Measurements from ENCODE around the gene LTB4R. TPM values are rescaled to one million over a fixed set of nuclear protein-coding genes. Genes with fewer than 3 reads are reported as not detected.

Gene LTB4R
- total RNA-seq, 2 donors from 2014 or later, result 6.4 to 6.6 TPM

GRCh38 chr14:24335461-24336171, 24.3 kb downstream of the LTB4R start:
- Histone ChIP-seq H3K4me1 (ENCODE audit: control insufficient read depth, insufficient read depth, low read length) (peaks cover 4% of the 10 kb centered on the region), H3K36me3 (ENCODE audit: control insufficient read depth, insufficient read depth, low read length) (no peaks in the 10 kb centered on the region), H3K27me3 (ENCODE audit: control insufficient read depth, insufficient read depth, low read length, poor library complexity, severe bottlenecking) (peaks cover 100% of the 10 kb centered on the region), H3K9me3 (ENCODE audit: control insufficient read depth, low read length) (no peaks in the 10 kb centered on the region), H3K9ac (ENCODE audit: extremely low read depth, low read length, poor library complexity, severe bottlenecking) (no peak overlapping the region), H3K27ac (ENCODE audit: low read depth, low read length) (no peak overlapping the region), H3K4me3 (ENCODE audit: low read length) (no peak overlapping the region)
- Mint-ChIP-seq H3K4me1 (peaks cover 22% of the 10 kb centered on the region), H3K27ac (no peak overlapping the region), H3K4me3 (peak overlapping the region; percentile 34), H3K27me3 (ENCODE audit: insufficient read depth) (peaks cover 99% of the 10 kb centered on the region), H3K9me3 (no peaks in the 10 kb centered on the region), H3K36me3 (ENCODE audit: low read depth) (no peaks in the 10 kb centered on the region)
- TF ChIP-seq, protein P1, sequence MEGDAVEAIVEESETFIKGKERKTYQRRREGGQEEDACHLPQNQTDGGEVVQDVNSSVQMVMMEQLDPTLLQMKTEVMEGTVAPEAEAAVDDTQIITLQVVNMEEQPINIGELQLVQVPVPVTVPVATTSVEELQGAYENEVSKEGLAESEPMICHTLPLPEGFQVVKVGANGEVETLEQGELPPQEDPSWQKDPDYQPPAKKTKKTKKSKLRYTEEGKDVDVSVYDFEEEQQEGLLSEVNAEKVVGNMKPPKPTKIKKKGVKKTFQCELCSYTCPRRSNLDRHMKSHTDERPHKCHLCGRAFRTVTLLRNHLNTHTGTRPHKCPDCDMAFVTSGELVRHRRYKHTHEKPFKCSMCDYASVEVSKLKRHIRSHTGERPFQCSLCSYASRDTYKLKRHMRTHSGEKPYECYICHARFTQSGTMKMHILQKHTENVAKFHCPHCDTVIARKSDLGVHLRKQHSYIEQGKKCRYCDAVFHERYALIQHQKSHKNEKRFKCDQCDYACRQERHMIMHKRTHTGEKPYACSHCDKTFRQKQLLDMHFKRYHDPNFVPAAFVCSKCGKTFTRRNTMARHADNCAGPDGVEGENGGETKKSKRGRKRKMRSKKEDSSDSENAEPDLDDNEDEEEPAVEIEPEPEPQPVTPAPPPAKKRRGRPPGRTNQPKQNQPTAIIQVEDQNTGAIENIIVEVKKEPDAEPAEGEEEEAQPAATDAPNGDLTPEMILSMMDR (conservative IDR thresholded peaks at IDR 0.05), result no peak
- WGBS, 2 experiments (ENCODE audit: insufficient coverage in 1 of 2, insufficient read length in 1 of 2), result 76 to 78% methylated on average over 8 to 12 of the region's 12 CpGs
- DNase-seq, result peak; percentile 60

- Histone ChIP-seq H3K4me3 (ENCODE audit: low read length) (no peak overlapping the region), H3K9ac (ENCODE audit: extremely low read depth, low read length, poor library complexity, severe bottlenecking) (no peak overlapping the region), H3K36me3 (ENCODE audit: control insufficient read depth, insufficient read depth, low read length) (no peaks in the 10 kb centered on the region), H3K27me3 (ENCODE audit: control insufficient read depth, insufficient read depth, low read length, poor library complexity, severe bottlenecking) (peaks cover 99% of the 10 kb centered on the region), H3K9me3 (ENCODE audit: control insufficient read depth, low read length) (no peaks in the 10 kb centered on the region), H3K27ac (ENCODE audit: low read depth, low read length) (no peak overlapping the region), H3K4me1 (ENCODE audit: control insufficient read depth, insufficient read depth, low read length) (peaks cover 4% of the 10 kb centered on the region)
- TF ChIP-seq, protein P1 (conservative IDR thresholded peaks at IDR 0.05), result no peak
- Mint-ChIP-seq H3K27ac (no peak overlapping the region), H3K4me3 (no peak overlapping the region), H3K4me1 (peaks cover 19% of the 10 kb centered on the region), H3K27me3 (ENCODE audit: insufficient read depth) (peaks cover 99% of the 10 kb centered on the region), H3K36me3 (ENCODE audit: low read depth) (no peaks in the 10 kb centered on the region), H3K9me3 (no peaks in the 10 kb centered on the region)
- WGBS, 2 experiments (ENCODE audit: insufficient coverage in 1 of 2, insufficient read length in 1 of 2), result 79 to 88% methylated on average over 4 to 7 of the region's 7 CpGs
- DNase-seq, result peak; percentile 38
Observed at GRCh38 chr14:24337144-24337823, 26.0 kb downstream of the LTB4R start.

DNA sequence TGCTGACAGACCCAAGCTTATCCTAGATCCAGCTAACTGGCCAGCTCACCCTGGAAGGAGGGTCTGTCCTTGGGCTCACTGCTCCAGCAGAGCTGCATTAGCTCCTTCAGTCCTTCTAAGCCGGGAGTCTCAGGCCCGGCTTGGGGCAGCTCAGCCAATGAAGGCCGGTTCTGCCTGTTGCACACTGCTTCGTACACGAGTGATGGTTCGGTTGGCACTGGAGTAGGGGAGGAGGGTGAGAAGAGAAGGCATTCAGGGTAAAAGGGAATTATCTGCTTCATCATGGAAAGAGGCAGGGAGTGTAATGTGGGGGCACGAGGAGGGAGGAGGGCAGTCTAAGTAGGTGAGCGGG, 26.5 kb downstream of the LTB4R start:
- H3K27me3 Mint-ChIP-seq (ENCODE audit: insufficient read depth), result peaks cover 99% of the 10 kb centered on the region
- DNase-seq, result no peak

More for the DNA sequence above, 26.5 kb downstream of the LTB4R start:
- H3K27ac Mint-ChIP-seq, result no peak overlapping the region
- whole genome bisulfite sequencing, 2 experiments (ENCODE audit: insufficient coverage in 1 of 2, insufficient read length in 1 of 2), result 87 to 96% methylated on average over 5 to 8 of the region's 8 CpGs
- Histone ChIP-seq H3K4me1 (ENCODE audit: control insufficient read depth, insufficient read depth, low read length) (peaks cover 4% of the 10 kb centered on the region), H3K27ac (ENCODE audit: low read depth, low read length) (no peak overlapping the region), H3K9me3 (ENCODE audit: control insufficient read depth, low read length) (no peaks in the 10 kb centered on the region), H3K4me3 (ENCODE audit: low read length) (no peak overlapping the region), H3K9ac (ENCODE audit: extremely low read depth, low read length, poor library complexity, severe bottlenecking) (no peak overlapping the region), H3K27me3 (ENCODE audit: control insufficient read depth, insufficient read depth, low read length, poor library complexity, severe bottlenecking) (peaks cover 98% of the 10 kb centered on the region), H3K36me3 (ENCODE audit: control insufficient read depth, insufficient read depth, low read length) (no peaks in the 10 kb centered on the region)
- H3K36me3 Mint-ChIP-seq (ENCODE audit: low read depth), result no peaks in the 10 kb centered on the region
- H3K4me1 Mint-ChIP-seq, result peaks cover 16% of the 10 kb centered on the region
- H3K9me3 Mint-ChIP-seq, result no peaks in the 10 kb centered on the region
- TF ChIP-seq, protein P1 (conservative IDR thresholded peaks at IDR 0.05), result no peak
- H3K4me3 Mint-ChIP-seq, result no peak overlapping the region

Measured in endodermal cell (in vitro differentiated cells).